GM12878 (cell line): ENCODE results near the gene TTC23. TPM values are rescaled to one million over a fixed set of nuclear protein-coding genes. Genes with fewer than 3 reads are reported as not detected.

Experiments used
- BHLHE40 ChIP-seq, 2 experiments: fragments of 450-650 bp in 1 of 2; IDR thresholded peaks; 2 replicates each; pipeline ENCODE4 v1.6.1; 2011 to 2017; ENCODE audit warnings: low read depth in 2 of 2, borderline replicate concordance in 1 of 2, improper control_type of control experiment in 1 of 2, low read length in 1 of 2, mild to moderate bottlenecking in 1 of 2
- CHD1 ChIP-seq: IDR thresholded peaks from 2 replicates; pipeline ENCODE4 v1.6.1; 2012; ENCODE audit warnings: low read depth, low read length, improper control_type of control experiment
- EP300 ChIP-seq, 2 experiments: fragments of 150-350 bp in 1 of 2; IDR thresholded peaks; 2 replicates each; pipeline ENCODE4 v1.6.1; 2011 to 2012; ENCODE audit warnings: low read depth in 2 of 2, low read length in 2 of 2, borderline replicate concordance in 1 of 2, improper control_type of control experiment in 1 of 2, inconsistent platforms in 1 of 2; ENCODE audit not compliant: control insufficient read depth in 1 of 2
- ESRRA ChIP-seq: IDR thresholded peaks from 2 replicates; pipeline ENCODE4 v1.6.1; 2012; ENCODE audit warnings: mild to moderate bottlenecking, low read length, improper control_type of control experiment
- GABPA ChIP-seq: IDR thresholded peaks from 2 replicates; pipeline ENCODE4 v1.6.1; 2014; ENCODE audit warnings: antibody characterized with exemption, low read depth, mild to moderate bottlenecking, inconsistent platforms
- HDGF ChIP-seq: fragments of 450-650 bp; IDR thresholded peaks from 2 replicates; pipeline ENCODE4 v1.6.1; 2016; ENCODE audit warnings: antibody characterized with exemption
- KLF5 ChIP-seq: fragments of 450-650 bp; IDR thresholded peaks from 2 replicates; pipeline ENCODE4 v1.6.1; 2014; ENCODE audit warnings: mild to moderate bottlenecking; ENCODE audit not compliant: partially characterized antibody
- RFX5 ChIP-seq: IDR thresholded peaks from 2 replicates; pipeline ENCODE4 v1.6.1; 2011; ENCODE audit warnings: low read depth, low read length, improper control_type of control experiment
- SMC3 ChIP-seq: IDR thresholded peaks from 2 replicates; pipeline ENCODE4 v1.6.1; 2011; ENCODE audit warnings: low read length, improper control_type of control experiment, borderline replicate concordance
- SP1 ChIP-seq: IDR thresholded peaks from one replicate; pipeline ENCODE4 v1.6.1; 2011; ENCODE audit warnings: low read depth, low read length
- SREBF1 ChIP-seq: IDR thresholded peaks from 2 replicates; pipeline ENCODE4 v1.6.1; 2012; ENCODE audit warnings: mild to moderate bottlenecking, low read length
- SRF ChIP-seq, 2 experiments: IDR thresholded peaks; 2 replicates each; pipeline ENCODE4 v1.6.1; 2011; ENCODE audit warnings: low read depth in 2 of 2, low read length in 2 of 2, mild to moderate bottlenecking in 1 of 2, moderate library complexity in 1 of 2
- TARDBP ChIP-seq: IDR thresholded peaks from 2 replicates; pipeline ENCODE4 v1.6.1; 2016; ENCODE audit warnings: borderline replicate concordance
- polyA plus RNA-seq, 11 experiments: library from polyadenylated mRNA; depleted of rRNA in 4 of 11; unstranded in 6 of 11; stranded (reverse) in 5 of 11; fragments of >200 nt; fragmentation: Nextera tagmentation in 4 of 11; fragmentation: Illumina TruSeq in 1 of 11; extraction: Ambion mirVana in 4 of 11; extraction: Trizol in 1 of 11; gene quantifications; 1 replicate in 1 of 11; 2 replicates in 10 of 11; pipeline versions ENCODE4 v1.2.1 to v1.2.3, GENCODE V29; 2011 to 2016; ENCODE audit warnings: inconsistent platforms in 2 of 11, missing spikeins in 2 of 11, low read depth in 1 of 11
- total RNA-seq, 4 experiments: library from RNA; depleted of rRNA in 3 of 4; stranded (reverse); fragments of >200 nt in 3 of 4; fragmentation: Illumina TruSeq in 1 of 4; extraction: Trizol in 1 of 4; gene quantifications; 2 replicates each; pipeline versions ENCODE4 v1.2.1 to v1.2.3, GENCODE V29; 2013 to 2021
- TF ChIP-seq, protein P1 (sequence below): IDR thresholded peaks from 2 replicates; pipeline ENCODE4 v1.6.1; 2011; ENCODE audit warnings: mild to moderate bottlenecking, low read depth, low read length, moderate library complexity; ENCODE audit not compliant: insufficient replicate concordance
- TF ChIP-seq, protein P2 (sequence below): fragments of 450-650 bp; IDR thresholded peaks from 2 replicates; pipeline ENCODE4 v1.6.1; 2017; ENCODE audit warnings: mild to moderate bottlenecking, low read depth, inconsistent platforms; ENCODE audit not compliant: poor library complexity, severe bottlenecking
- TF ChIP-seq, protein P3 (sequence below): fragments of 450-650 bp; IDR thresholded peaks from 2 replicates; pipeline ENCODE4 v1.6.1; 2014; ENCODE audit warnings: mild to moderate bottlenecking
- TF ChIP-seq, protein P4 (sequence below): IDR thresholded peaks from 2 replicates; pipeline ENCODE4 v1.6.1; 2012; ENCODE audit warnings: low read depth, low read length, improper control_type of control experiment
- TF ChIP-seq, protein P5 (sequence below): fragments of 150-350 bp; IDR thresholded peaks from 2 replicates; pipeline ENCODE4 v1.6.1; 2014; ENCODE audit warnings: mild to moderate bottlenecking, low read depth, low read length
- TF ChIP-seq, protein P6 (sequence below): IDR thresholded peaks from 2 replicates; pipeline ENCODE4 v1.6.1; 2012; ENCODE audit warnings: low read length, inconsistent platforms

Gene TTC23
- total and polyA plus RNA-seq, 10 of the 15 experiments (the other 5 are each of a cell fraction or from before 2014, with no cell fraction given), result 1.2 to 9.0 (median 6.5) TPM

DNA sequence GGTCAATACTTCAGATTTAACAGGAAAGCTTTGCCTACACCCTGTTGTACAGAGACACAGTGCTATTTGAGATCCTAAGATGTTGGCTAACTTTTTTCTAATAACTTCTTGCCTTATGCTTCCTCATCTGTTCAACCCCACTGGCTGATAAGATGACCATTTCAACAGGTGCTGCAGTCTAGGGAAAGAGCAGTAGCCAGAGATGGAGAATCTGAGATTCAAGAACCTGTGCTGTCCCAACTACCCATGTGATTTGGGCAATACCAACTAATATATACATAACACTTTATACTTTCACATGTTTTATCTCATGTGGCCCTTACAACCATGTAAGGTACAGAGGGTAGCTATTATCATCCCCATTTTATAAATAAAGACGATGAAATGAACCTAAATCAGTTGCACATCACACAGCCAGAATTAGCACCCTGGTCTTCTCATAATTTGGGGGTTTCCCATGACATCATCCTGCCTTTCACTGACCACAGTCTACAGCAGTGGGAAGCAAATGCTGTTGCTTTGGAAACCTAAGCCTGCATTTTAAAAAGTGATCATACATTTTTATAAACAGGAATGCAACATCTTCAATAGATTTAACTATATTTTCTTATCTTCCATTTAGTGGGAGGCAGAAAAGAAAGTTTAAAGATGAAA lies 9.7 kb downstream of the TTC23 start (continued):
- TF ChIP-seq, protein P1, sequence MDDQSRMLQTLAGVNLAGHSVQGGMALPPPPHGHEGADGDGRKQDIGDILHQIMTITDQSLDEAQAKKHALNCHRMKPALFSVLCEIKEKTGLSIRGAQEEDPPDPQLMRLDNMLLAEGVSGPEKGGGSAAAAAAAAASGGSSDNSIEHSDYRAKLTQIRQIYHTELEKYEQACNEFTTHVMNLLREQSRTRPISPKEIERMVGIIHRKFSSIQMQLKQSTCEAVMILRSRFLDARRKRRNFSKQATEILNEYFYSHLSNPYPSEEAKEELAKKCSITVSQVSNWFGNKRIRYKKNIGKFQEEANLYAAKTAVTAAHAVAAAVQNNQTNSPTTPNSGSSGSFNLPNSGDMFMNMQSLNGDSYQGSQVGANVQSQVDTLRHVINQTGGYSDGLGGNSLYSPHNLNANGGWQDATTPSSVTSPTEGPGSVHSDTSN, result no peak
- TF ChIP-seq SMC3 (no peak), RFX5 (no peak), HDGF (no peak), SP1 (no peak), SRF (IDR thresholded peaks at IDR 0.05; ENCODE audit: low read depth in 2 of 2, low read length in 2 of 2) (no peak), KLF5 (no peak), CHD1 (no peak), GABPA (no peak), ESRRA (no peak), BHLHE40 (IDR thresholded peaks at IDR 0.05; ENCODE audit: borderline replicate concordance in 1 of 2, low read depth in 2 of 2, low read length in 1 of 2) (peak in 1 of 2 experiments; percentile 19; a peak in 1 of 4 replicates), EP300 (IDR thresholded peaks at IDR 0.05; ENCODE audit: borderline replicate concordance in 1 of 2, control insufficient read depth in 1 of 2, low read depth in 2 of 2, low read length in 2 of 2) (peak in 1 of 2 experiments; percentile 51; a peak in 1 of 4 replicates), TARDBP (no peak), SREBF1 (no peak)
- TF ChIP-seq, protein P2, sequence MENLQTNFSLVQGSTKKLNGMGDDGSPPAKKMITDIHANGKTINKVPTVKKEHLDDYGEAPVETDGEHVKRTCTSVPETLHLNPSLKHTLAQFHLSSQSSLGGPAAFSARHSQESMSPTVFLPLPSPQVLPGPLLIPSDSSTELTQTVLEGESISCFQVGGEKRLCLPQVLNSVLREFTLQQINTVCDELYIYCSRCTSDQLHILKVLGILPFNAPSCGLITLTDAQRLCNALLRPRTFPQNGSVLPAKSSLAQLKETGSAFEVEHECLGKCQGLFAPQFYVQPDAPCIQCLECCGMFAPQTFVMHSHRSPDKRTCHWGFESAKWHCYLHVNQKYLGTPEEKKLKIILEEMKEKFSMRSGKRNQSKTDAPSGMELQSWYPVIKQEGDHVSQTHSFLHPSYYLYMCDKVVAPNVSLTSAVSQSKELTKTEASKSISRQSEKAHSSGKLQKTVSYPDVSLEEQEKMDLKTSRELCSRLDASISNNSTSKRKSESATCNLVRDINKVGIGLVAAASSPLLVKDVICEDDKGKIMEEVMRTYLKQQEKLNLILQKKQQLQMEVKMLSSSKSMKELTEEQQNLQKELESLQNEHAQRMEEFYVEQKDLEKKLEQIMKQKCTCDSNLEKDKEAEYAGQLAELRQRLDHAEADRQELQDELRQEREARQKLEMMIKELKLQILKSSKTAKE, result peak; percentile 59
- TF ChIP-seq, protein P3, sequence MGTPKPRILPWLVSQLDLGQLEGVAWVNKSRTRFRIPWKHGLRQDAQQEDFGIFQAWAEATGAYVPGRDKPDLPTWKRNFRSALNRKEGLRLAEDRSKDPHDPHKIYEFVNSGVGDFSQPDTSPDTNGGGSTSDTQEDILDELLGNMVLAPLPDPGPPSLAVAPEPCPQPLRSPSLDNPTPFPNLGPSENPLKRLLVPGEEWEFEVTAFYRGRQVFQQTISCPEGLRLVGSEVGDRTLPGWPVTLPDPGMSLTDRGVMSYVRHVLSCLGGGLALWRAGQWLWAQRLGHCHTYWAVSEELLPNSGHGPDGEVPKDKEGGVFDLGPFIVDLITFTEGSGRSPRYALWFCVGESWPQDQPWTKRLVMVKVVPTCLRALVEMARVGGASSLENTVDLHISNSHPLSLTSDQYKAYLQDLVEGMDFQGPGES, result no peak
- TF ChIP-seq, protein P4, sequence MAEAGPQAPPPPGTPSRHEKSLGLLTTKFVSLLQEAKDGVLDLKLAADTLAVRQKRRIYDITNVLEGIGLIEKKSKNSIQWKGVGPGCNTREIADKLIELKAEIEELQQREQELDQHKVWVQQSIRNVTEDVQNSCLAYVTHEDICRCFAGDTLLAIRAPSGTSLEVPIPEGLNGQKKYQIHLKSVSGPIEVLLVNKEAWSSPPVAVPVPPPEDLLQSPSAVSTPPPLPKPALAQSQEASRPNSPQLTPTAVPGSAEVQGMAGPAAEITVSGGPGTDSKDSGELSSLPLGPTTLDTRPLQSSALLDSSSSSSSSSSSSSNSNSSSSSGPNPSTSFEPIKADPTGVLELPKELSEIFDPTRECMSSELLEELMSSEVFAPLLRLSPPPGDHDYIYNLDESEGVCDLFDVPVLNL, result no peak
- TF ChIP-seq, protein P5, sequence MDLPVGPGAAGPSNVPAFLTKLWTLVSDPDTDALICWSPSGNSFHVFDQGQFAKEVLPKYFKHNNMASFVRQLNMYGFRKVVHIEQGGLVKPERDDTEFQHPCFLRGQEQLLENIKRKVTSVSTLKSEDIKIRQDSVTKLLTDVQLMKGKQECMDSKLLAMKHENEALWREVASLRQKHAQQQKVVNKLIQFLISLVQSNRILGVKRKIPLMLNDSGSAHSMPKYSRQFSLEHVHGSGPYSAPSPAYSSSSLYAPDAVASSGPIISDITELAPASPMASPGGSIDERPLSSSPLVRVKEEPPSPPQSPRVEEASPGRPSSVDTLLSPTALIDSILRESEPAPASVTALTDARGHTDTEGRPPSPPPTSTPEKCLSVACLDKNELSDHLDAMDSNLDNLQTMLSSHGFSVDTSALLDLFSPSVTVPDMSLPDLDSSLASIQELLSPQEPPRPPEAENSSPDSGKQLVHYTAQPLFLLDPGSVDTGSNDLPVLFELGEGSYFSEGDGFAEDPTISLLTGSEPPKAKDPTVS, result no peak
- TF ChIP-seq, protein P6, sequence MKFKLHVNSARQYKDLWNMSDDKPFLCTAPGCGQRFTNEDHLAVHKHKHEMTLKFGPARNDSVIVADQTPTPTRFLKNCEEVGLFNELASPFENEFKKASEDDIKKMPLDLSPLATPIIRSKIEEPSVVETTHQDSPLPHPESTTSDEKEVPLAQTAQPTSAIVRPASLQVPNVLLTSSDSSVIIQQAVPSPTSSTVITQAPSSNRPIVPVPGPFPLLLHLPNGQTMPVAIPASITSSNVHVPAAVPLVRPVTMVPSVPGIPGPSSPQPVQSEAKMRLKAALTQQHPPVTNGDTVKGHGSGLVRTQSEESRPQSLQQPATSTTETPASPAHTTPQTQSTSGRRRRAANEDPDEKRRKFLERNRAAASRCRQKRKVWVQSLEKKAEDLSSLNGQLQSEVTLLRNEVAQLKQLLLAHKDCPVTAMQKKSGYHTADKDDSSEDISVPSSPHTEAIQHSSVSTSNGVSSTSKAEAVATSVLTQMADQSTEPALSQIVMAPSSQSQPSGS, result peak; percentile 98
